Femur (tissue), 1 donor: Measurements from ENCODE around the gene LRTM2.
"Not testable (repeated sequence)": the region's sequence is repeated elsewhere in the genome, so short reads cannot be mapped to it uniquely, and the experiment has no call there.

Source experiments
- DNase-seq: peaks from one replicate; pipeline ENCODE4 v3.0.0-alpha.2; 2017

Gene LRTM2

GRCh38 chr12:1812650-1813302, 7.6 kb upstream of the LRTM2 start:
- no peak for DNase-seq

DNA sequence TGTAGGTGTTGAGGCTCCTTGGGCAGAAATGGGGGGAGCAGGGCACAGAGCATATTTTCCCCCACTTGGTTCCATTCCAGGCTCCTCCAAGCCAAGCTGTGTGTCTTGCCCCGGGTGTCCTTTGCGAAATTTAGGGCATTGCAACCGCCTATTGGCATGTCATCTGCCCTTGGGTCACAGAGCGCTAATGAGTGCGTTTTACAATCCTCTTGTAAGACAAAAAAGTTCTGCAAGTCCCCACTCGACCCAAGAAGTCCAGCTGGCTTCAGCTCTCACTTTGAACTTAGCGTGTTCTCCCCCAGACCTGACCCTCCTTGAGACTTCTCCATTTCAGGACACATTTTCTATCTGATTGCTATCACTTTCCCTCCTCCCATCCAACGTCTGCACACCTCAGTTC, 6.1 kb upstream of the LRTM2 start:
- no peak for DNase-seq

GRCh38 chr12:1815108-1815507, 5.3 kb upstream of the LRTM2 start:
- no peak for DNase-seq

GRCh38 chr12:1815814-1816729, 4.3 kb upstream of the LRTM2 start:
- no peak for DNase-seq

- no peak for DNase-seq
Observed at GRCh38 chr12:1816730-1817348, 3.5 kb upstream of the LRTM2 start.

- DNase-seq, result not testable (repeated sequence)
Observed at GRCh38 chr12:1817928-1818327, 2.4 kb upstream of the LRTM2 start.

DNA sequence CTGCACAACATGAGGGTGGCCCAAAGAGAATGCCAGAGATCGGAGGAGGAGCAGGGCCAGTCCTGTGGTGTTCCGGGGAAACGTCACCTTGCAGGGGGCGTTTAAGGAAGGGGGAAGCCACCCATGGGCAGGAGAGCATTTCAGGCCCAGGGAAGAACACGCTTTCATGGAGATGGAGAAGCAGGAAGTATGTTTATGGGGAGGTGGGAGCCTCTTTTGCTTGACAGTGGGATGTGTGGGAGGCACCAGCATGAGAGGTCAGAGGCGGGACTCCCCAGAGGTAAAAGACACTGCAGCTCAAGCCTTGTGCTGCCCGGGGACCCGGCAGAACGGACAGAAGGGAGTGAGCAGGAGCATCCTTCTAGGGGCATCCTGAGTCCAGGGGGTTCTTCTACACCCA, 1.3 kb upstream of the LRTM2 start:
- DNase-seq, result no peak

- no peak for DNase-seq
Observed at GRCh38 chr12:1819571-1819970, 794 bp upstream of the LRTM2 start.

- DNase-seq, result no peak
Observed at GRCh38 chr12:1820896-1821291, 529 bp downstream of the LRTM2 start.

DNA sequence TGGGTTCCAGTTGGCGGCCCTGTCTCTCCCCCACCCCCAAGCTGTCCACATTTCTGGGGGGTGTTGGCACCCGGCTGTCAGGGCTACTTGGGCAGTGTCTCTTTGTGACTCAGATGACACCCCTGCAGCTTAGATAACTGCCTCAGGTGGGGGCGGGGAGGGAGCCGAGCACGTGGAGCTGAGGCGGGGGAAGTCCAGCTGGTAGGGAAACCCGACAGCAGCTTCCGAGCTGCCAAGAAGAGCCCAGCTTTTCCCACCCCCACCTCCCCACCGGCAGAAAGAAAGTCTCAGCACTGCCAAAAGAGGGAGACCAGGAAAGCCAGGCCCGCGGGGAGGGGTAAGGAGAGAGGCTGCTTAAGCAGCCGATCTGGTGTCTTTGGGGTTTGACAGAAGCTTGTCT, 1.4 kb downstream of the LRTM2 start:
- no peak for DNase-seq

GRCh38 chr12:1822699-1823098, 2.3 kb downstream of the LRTM2 start:
- no peak for DNase-seq

- no peak for DNase-seq
Observed at GRCh38 chr12:1823237-1823636, 2.9 kb downstream of the LRTM2 start.

- no peak for DNase-seq
Observed at GRCh38 chr12:1825382-1826102, 5.2 kb downstream of the LRTM2 start.

- DNase-seq, result no peak
Observed at GRCh38 chr12:1826401-1826800, 6.0 kb downstream of the LRTM2 start.

DNA sequence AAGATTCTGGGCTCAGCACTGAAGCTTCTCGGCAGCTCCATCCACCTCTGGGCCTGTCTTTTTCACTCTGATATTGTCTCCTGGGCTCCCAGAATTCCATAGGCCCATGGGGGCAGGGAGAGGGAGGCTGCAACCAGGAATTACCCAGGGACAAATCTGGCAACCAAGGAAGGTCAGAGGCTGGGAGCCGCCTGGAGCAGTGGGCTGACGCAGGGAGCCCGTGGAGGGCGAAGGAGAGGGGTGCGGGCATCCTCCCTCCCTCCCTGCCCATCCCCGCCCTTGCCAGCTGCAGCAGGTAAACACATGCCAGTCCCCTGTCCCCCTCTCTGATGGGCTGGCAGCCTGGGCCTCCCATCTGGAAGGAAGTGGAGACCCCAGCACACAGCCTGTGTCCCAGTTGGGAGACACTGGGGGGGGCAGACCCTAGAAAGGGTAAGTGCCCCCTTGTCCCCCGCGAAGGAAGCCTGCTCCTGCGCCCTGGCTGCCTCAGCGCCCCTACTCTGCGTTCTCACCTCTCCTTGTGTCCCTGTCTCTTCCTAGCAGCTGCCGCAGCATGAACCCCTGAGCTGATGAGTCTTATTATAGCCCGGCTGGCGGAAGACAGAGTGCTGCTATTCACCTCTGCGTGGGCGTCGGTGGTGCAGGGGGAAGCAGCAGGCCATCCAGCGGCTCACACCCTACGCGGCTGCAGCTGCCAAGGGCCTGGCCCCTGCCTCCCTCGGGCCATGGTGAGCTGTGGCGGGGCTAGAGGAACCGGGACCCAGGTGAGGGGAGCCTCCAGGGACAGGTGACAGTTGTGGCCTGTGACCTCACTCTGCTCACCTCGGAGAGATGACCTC, 6.7 kb downstream of the LRTM2 start:
- DNase-seq, result no peak

- DNase-seq, result no peak
Observed at GRCh38 chr12:1827826-1828805, 7.8 kb downstream of the LRTM2 start.

- DNase-seq, result no peak
Observed at GRCh38 chr12:1828856-1829255, 8.5 kb downstream of the LRTM2 start.

DNA sequence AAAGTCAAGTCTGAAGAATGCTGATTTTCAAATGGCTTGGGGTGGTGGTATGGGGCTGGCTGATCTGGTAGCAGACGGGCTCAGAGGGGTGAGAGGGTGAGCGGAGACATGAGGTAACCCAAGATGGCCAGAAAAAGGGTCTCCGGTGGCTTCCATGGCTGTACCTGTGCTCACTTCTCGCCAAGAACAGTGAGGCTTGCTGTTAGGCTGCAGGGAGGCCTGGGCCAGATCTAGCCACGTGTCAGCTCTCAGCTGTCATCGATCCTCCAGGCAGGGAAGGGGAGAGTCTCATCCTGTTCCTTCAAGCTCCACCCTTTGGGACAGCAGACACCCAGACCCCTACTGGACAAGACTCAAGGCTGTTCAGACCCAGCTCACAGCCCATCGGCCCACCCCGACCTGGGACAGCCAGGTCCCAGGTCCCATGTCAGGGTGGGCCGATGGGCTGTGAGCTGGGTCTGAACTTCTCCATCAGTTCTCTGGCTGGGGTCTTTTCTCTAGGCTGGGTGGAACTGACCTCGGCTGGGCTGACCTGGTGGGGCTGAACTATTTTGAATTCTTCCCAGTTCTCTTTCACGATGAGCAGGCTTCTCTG, 9.0 kb downstream of the LRTM2 start:
- no peak for DNase-seq

- no peak for DNase-seq
Observed at GRCh38 chr12:1830401-1830845, 10.1 kb downstream of the LRTM2 start.
